ENCODE data around the gene SNAP29.
"Not testable (repeated sequence)": the region's sequence is repeated elsewhere in the genome, so short reads cannot be mapped to it uniquely, and the experiment has no call there.

Gene SNAP29

GRCh38 chr22:20833225-20833665, 25.6 kb upstream of the SNAP29 start:
- no peak overlapping the region for H3K4me3 ChIP-seq (ENCODE audit: low read depth, low read length)
- no peak for DNase-seq (ENCODE audit: low read depth)

- no peak for DNase-seq (ENCODE audit: low read depth)
- H3K4me3 ChIP-seq (ENCODE audit: low read depth, low read length), result no peak overlapping the region
These were observed 24.6 kb upstream of the SNAP29 start for GRCh38 chr22:20834206-20834605.

- DNase-seq (ENCODE audit: low read depth), result no peak
These were observed 24.1 kb upstream of the SNAP29 start for GRCh38 chr22:20834725-20835124.

GRCh38 chr22:20836987-20837823, 21.6 kb upstream of the SNAP29 start:
- DNase-seq (ENCODE audit: low read depth), result no peak

More at GRCh38 chr22:20834725-20835124, 24.1 kb upstream of the SNAP29 start:
- H3K4me3 ChIP-seq (ENCODE audit: low read depth, low read length), result no peak overlapping the region

GRCh38 chr22:20839354-20839753, 19.5 kb upstream of the SNAP29 start:
- H3K4me3 ChIP-seq (ENCODE audit: low read depth, low read length), result not testable (repeated sequence)

More at GRCh38 chr22:20836987-20837823, 21.6 kb upstream of the SNAP29 start:
- H3K4me3 ChIP-seq (ENCODE audit: low read depth, low read length), result no peak overlapping the region

GRCh38 chr22:20839837-20840645, 18.8 kb upstream of the SNAP29 start:
- no peak overlapping the region for H3K4me3 ChIP-seq (ENCODE audit: low read depth, low read length)
- no peak for DNase-seq (ENCODE audit: low read depth)

More at GRCh38 chr22:20839354-20839753, 19.5 kb upstream of the SNAP29 start:
- DNase-seq (ENCODE audit: low read depth), result not testable (repeated sequence)

- no peak overlapping the region for H3K4me3 ChIP-seq (ENCODE audit: low read depth, low read length)
These were observed 18.0 kb upstream of the SNAP29 start for GRCh38 chr22:20840646-20841371.

GRCh38 chr22:20843501-20843900, 15.3 kb upstream of the SNAP29 start:
- no peak for DNase-seq (ENCODE audit: low read depth)
- no peak overlapping the region for H3K4me3 ChIP-seq (ENCODE audit: low read depth, low read length)

More at GRCh38 chr22:20840646-20841371, 18.0 kb upstream of the SNAP29 start:
- no peak for DNase-seq (ENCODE audit: low read depth)

- no peak for DNase-seq (ENCODE audit: low read depth)
- no peak overlapping the region for H3K4me3 ChIP-seq (ENCODE audit: low read depth, low read length)
These were observed 14.5 kb upstream of the SNAP29 start for GRCh38 chr22:20844055-20845037.

GRCh38 chr22:20847318-20847822, 11.4 kb upstream of the SNAP29 start:
- DNase-seq (ENCODE audit: low read depth), result no peak
- H3K4me3 ChIP-seq (ENCODE audit: low read depth, low read length), result no peak overlapping the region

GRCh38 chr22:20852076-20852475, 6.7 kb upstream of the SNAP29 start:
- no peak for DNase-seq (ENCODE audit: low read depth)
- H3K4me3 ChIP-seq (ENCODE audit: low read depth, low read length), result no peak overlapping the region

GRCh38 chr22:20852503-20852902, 6.3 kb upstream of the SNAP29 start:
- DNase-seq (ENCODE audit: low read depth), result no peak
- no peak overlapping the region for H3K4me3 ChIP-seq (ENCODE audit: low read depth, low read length)

- DNase-seq (ENCODE audit: low read depth), result no peak
- H3K4me3 ChIP-seq (ENCODE audit: low read depth, low read length), result no peak overlapping the region
These were observed 5.6 kb upstream of the SNAP29 start for GRCh38 chr22:20853236-20853660.

- no peak for DNase-seq (ENCODE audit: low read depth)
- H3K4me3 ChIP-seq (ENCODE audit: low read depth, low read length), result peak overlapping the region; percentile 80
These were observed 1.6 kb upstream of the SNAP29 start for GRCh38 chr22:20857247-20857643.

- H3K4me3 ChIP-seq (ENCODE audit: low read depth, low read length), result peak overlapping the region; percentile 80
- DNase-seq (ENCODE audit: low read depth), result peak; percentile 72
These were observed 781 bp upstream of the SNAP29 start for GRCh38 chr22:20857838-20858614.

- H3K4me3 ChIP-seq (ENCODE audit: low read depth, low read length), result peak overlapping the region; percentile 80
- DNase-seq (ENCODE audit: low read depth), result no peak
These were observed 808 bp downstream of the SNAP29 start for GRCh38 chr22:20859615-20860014.

- no peak overlapping the region for H3K4me3 ChIP-seq (ENCODE audit: low read depth, low read length)
- no peak for DNase-seq (ENCODE audit: low read depth)
These were observed 3.7 kb downstream of the SNAP29 start for GRCh38 chr22:20862540-20862939.

- DNase-seq (ENCODE audit: low read depth), result no peak
- no peak overlapping the region for H3K4me3 ChIP-seq (ENCODE audit: low read depth, low read length)
These were observed 4.6 kb downstream of the SNAP29 start for GRCh38 chr22:20863366-20863765.

All from skeletal muscle cell (primary cell).